Fibroblast of the aortic adventitia (primary cell): ENCODE results near the gene C1GALT1C1L. TPM values are rescaled to one million over a fixed set of nuclear protein-coding genes. Genes with fewer than 3 reads are reported as not detected.

Experiments used
- DNase-seq: peaks from one replicate; pipeline ENCODE4 v3.0.0-alpha.2; 2010; ENCODE audit warnings: low read depth
- H3K4me3 ChIP-seq: 2 replicates; pipeline ENCODE4 v1.5.1; 2011; ENCODE audit warnings: low read depth, mild to moderate bottlenecking, control low read depth, low read length, moderate library complexity
- total RNA-seq: library from RNA; depleted of rRNA; stranded (reverse); fragments of >200 nt; gene quantifications from 2 replicates; pipeline ENCODE4 v1.2.3, GENCODE V29; 2012; ENCODE audit warnings: low replicate concordance
- TF ChIP-seq, protein P1 (sequence below): IDR thresholded peaks from 2 replicates; pipeline ENCODE4 v1.5.1; 2011; ENCODE audit warnings: mild to moderate bottlenecking, low read length, control low read depth, inconsistent platforms; ENCODE audit not compliant: insufficient read depth

Gene C1GALT1C1L
- total RNA-seq, 1 donor, result 0.36 TPM

DNA sequence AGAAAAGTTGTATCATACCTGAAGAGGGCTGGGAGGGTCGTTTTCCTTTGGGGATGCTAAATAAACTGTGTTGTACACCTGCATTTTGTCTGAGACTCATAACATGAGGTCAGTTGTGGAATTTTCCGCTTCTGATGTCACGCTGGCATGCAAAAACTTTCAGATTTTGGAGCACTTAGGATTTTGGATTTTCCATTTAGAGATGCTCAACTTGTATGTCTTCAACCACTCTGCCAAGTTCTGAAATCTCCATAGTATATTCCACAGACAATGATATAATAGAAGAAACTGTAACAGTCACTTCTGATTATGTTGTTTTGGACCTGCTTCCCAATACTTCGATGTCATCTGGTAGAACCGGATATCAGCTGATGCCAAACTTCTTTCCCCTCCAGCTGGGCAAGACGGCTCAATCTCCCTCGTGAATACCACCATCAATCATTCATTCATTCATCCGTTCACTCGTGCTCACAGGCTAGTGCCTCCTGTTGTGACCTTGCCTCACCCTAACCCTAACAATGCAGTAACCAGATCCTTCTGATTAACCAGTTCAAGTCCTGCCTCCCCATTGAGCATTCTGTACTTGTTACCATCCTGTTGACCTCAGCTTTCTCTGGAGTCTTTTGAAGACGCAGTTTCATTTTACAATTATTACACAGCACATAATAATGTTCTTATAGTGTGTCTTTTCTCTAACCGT, 44.5 kb downstream of the C1GALT1C1L start:
- TF ChIP-seq, protein P1, sequence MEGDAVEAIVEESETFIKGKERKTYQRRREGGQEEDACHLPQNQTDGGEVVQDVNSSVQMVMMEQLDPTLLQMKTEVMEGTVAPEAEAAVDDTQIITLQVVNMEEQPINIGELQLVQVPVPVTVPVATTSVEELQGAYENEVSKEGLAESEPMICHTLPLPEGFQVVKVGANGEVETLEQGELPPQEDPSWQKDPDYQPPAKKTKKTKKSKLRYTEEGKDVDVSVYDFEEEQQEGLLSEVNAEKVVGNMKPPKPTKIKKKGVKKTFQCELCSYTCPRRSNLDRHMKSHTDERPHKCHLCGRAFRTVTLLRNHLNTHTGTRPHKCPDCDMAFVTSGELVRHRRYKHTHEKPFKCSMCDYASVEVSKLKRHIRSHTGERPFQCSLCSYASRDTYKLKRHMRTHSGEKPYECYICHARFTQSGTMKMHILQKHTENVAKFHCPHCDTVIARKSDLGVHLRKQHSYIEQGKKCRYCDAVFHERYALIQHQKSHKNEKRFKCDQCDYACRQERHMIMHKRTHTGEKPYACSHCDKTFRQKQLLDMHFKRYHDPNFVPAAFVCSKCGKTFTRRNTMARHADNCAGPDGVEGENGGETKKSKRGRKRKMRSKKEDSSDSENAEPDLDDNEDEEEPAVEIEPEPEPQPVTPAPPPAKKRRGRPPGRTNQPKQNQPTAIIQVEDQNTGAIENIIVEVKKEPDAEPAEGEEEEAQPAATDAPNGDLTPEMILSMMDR, result no peak
- H3K4me3 ChIP-seq, result no peak overlapping the region
- no peak for DNase-seq

Other genes starting within 250 kb of the C1GALT1C1L start
- gene THADA, start 80.4 kb downstream of the C1GALT1C1L start, total RNA-seq, result 34.6 and 54.9 TPM in 2 replicates
- gene PLEKHH2, start 39.2 kb downstream of the C1GALT1C1L start, total RNA-seq, result 5.4 and 20.0 TPM in 2 replicates
- gene DYNC2LI1, start 97.6 kb upstream of the C1GALT1C1L start, total RNA-seq, result 27.4 and 44.0 TPM in 2 replicates
- not detected in 2 replicates for gene ABCG5, start 162.4 kb upstream of the C1GALT1C1L start, total RNA-seq
- not detected in 2 replicates for gene ABCG8, start 162.5 kb upstream of the C1GALT1C1L start, total RNA-seq